Right renal pelvis (tissue), 4 donors: ENCODE results near the gene NACC1. TPM values are rescaled to one million over a fixed set of nuclear protein-coding genes. Genes with fewer than 3 reads are reported as not detected.
"Not testable (repeated sequence)": the region's sequence is repeated elsewhere in the genome, so short reads cannot be mapped to it uniquely, and the experiment has no call there.

Source experiments
- DNase-seq, 4 donors: peaks; one replicate each; pipeline ENCODE4 v3.0.0-alpha.2; 2013; ENCODE audit warnings: low read depth in 4 of 4, low spot score in 3 of 4, missing footprints in 1 of 4
- polyA plus RNA-seq, 4 donors: library from polyadenylated mRNA; unstranded; fragments of 120-200 nt; gene quantifications; one replicate each; pipeline ENCODE4 v1.2.1, GENCODE V29; 2013; ENCODE audit not compliant: insufficient read length in 4 of 4

The NACC1 gene
- polyA plus RNA-seq, 4 donors: 23.5 to 34.5 (median 23.8) TPM

- no peak for DNase-seq
Observed at GRCh38 chr19:13160557-13160956, 42.5 kb downstream of the NACC1 start.

DNA sequence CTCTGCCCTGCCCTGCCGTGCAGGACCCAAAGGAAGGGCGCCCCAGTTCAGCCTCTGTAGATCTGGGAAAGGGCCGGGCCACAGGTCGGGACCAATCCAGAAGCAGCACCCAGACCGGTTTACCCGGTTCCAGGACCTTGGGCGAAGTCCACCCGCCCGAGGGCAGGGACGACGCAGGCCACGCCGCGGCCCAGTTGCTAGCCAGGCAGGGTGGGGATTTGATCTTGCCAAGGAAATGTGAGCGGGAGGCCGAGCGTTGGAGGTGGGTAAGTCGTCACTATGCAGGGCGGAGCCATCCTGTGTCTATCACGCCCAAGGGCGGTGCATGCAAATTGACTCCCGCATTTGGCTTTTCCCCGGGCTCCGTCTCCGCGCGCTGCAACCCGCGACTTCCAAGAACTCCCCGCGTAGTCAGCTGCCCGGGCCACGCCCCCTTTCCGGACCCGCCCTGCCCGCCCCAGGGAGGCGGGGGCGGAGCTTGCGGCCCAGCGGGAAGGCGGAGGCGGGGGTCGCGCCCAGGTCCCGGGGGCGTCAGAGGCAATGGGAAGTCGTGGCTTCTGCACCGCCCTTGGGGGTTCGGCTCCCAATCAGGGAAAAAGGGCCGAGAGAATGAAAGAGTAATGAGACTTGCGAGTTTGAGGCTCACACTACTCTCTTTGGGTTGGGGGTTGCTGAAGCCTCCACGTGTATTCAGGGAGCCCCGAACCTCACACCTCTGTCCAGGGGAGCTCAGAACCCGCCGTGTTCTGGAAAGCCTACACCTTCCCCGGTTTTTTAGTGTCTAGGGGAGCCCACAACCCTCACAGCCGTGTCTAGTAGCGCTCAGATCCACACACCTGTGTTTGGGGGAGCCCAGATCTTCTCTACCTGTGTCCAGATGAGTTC is 44.9 kb downstream of the NACC1 start:
- peak; percentile 88 to 95 (median 93) for DNase-seq

DNA sequence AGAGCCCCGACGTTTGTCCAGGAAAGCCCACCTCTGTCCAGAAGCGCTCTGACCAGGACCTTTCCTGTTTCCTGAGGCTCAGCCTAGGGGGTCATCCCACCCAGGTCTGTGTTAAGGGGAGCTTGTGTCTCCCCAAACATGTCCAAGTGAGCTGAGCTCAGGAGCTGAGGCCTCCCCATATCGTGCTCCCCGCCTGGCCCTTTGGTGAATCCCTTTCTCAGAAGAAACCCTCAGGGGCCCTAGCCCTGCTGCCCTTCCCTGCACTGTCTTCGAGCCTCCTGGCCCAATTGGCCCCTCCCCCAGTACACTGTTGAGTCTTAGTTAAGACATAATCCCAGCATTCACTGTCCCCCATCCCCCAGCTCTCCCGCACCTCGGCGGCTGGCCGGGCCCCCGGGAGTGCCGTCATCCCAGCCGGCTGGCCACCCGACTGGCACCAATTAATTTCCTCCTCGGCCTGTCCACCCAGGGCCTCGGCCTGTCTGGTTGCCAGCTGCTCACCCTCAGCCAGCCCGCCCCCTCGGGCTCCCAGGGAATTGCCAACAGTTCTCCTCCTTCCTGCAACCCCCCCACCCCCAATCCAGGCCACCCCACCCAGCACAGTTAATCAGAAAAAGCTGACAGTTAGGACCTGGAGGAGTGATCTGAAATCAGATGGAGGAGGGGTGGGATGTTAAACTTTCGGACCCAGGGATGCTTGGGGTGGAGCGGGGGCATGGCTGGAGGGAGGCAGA is 45.7 kb downstream of the NACC1 start:
- DNase-seq: peak in 3 of 4 donors; percentile 56 to 76 (median 64)

- peak in 3 of 4 donors; percentile 71 to 79 (median 77) for DNase-seq
Observed at GRCh38 chr19:13164343-13165161, 46.5 kb downstream of the NACC1 start.

DNA sequence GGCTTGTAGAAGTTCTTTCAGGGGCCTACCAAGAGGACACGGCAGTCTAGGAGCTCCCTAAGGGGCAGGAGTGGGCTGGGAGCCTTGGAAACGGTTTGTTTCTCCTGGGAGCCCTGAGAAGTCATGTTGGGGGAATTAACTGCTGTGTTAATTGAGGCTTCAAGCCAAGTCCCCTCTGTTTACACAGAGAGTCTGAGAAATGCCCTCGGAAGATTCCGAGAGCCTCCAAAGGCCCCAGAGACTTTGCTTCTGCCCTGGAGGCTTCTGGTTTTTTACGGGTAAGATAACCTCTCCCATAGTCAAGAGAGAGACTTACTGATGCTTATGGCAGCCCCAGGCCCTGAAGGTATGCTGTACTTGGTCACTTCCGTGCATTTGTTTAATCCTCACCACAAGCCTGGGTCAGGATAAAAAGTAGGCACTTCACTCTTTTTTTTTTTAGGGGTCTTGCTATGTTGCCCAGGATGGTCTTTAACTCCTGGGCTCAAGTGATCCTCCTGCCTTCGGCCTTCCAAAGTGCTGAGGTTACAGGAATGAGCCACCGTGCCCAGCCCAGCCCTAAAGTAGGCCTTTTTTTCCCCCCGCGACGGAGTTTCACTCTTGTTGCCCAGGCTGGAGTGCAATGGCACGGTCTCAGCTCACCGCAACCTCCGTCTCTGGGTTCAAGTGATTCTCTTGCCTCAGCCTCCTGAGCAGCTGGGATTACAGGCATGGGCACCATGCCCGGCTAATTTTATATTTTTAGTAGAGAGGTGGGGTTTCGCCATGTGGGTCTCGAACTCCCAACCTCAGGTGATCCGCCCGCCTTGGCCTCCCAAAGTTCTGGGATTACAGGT is 47.3 kb downstream of the NACC1 start:
- DNase-seq: no peak

GRCh38 chr19:13166151-13166550 is 48.1 kb downstream of the NACC1 start:
- not testable (repeated sequence) for DNase-seq

GRCh38 chr19:13169769-13170168 is 51.7 kb downstream of the NACC1 start:
- DNase-seq: no peak

DNA sequence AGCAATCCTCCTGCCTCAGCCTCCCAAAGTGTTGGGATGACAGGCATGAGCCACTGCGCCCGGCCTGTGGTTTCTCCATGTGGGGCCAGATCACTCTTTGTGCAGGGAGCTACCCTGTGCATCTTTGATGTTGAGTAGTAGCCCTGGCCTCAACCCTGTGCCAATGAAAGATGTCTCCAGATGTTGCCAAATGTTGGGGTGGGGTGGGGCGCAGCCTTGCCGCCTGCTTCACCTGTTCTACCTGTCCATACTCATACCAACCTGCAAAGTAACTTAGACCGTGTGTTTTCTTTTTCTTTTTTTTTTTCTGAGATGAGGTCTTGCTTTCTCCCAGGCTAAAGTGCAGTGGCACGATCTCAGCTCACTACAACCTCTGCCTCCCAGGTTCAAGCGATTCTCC is 53.1 kb downstream of the NACC1 start:
- DNase-seq: no peak

DNA sequence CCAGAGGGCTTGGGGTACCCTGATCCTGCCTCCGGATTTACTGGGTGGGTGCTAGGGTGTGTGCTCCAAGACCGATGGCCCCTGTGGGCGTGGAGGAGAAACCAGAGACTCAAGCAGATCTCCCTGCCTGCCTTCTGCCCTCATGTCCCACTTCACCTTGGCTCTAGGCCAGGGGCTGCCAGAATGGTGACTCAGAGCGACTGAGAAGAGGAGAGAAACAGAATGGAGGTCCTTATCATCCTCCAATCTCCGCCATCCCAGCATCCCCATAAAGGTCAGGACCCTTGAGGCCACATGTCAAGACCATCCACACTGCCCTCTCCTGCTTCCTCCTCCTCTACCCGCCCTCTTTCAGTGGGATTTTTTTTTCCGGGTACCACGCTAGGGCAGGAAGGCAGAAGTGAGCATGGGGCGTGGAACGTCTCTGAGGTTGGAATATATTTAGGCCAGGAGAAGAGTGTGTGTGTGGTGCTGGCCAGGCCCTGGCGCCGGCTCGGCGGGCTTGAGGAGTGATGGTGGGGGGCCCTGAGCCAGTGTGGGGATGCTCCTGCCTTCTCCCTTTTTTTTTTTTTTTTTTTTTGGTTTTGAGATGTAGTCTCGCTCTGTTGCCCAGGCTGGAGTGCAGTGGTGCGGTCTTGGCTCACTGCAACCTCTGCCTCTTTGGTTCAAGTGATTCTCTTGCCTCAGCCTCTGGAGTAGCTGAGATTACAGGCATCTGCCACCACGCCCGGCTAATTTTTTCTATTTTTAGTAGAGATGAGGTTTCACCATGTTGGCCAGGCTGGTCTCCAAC is 54.5 kb downstream of the NACC1 start:
- no peak for DNase-seq

DNA sequence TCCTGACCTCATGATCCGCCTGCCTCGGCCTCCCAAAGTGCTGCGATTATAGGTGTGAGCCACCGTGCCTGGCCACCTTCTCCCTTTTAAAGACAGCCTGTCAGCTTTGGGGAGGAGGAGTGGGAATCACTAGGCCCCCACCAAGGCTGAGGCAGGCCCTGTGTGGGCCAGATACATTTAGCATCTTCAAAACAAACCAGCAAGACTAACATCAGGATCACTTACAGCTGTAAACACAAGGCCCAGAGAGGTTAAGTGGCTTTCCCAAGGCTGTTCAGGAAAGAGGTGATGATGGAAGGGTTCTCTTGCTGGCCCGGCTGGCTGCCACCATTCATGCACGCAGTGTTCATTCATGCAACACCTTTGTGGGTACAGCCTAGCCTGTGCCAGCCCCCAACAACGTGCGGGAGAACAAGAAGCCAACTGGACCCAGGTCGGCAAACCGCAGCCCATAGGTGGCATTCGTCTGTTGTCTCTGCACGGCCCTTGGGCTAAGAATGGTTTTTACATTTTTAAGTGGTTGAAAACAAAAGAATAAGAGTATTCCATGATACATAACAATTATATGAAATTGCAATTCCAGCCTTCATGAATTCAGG is 55.2 kb downstream of the NACC1 start:
- no peak for DNase-seq

DNA sequence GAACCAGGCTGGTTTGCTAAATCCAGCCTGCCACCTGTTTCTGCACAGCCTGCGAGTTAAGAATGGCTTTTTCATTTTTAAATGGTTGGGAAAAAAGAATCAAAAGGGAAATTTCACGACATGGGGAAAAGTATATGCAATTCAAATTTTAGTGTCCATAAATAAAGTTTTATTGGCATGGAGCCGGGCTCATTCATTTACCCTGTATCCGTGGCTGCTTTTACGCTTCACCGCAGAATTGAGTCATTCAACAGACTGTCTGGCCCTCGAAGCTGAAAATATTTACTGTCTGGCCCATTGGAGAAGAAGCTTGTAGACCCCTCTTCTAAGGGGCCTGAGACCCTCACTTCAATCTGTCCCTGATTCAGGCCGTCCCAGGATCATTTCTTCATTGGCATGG is 58.3 kb downstream of the NACC1 start:
- DNase-seq: no peak

DNA sequence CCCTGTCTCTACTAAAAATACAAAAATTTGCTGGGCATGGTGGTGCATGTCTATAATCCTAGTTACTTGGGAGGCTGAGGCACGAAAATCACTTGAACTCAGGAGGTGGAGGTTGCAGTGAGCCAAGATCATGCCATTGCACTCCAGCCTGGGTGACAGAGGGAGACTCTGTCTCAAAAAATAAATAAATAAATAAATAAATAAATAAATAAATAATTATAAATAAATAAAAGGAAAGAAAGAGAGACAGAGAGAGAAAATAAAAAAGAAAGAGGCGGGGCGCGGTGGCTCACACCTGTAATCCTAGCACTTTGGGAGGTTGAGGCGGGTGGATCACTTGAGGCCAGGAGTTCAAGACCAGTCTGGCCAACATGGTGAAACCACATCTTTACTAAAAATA is 59.5 kb downstream of the NACC1 start:
- not testable (repeated sequence) for DNase-seq

GRCh38 chr19:13178291-13178690 is 60.2 kb downstream of the NACC1 start:
- DNase-seq: not testable (repeated sequence)

GRCh38 chr19:13181747-13182388 is 63.8 kb downstream of the NACC1 start:
- DNase-seq: peak in 1 of 4 donors; percentile 29

DNA sequence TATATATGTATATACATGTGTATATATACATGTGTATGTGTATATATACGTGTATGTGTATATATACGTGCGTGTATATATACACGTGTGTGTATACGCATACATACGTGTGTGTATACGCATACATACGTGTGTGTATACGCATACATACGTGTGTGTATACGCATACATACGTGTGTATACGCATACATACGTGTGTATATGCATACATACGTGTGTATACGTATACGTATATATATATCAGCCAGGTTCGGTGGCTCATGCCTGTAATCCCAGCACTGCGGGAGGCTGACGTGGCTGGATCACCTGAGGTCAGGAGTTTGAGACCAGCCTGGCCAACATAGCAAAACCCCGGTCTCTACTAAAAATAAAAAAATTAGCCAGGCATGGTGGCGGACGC is 66.9 kb downstream of the NACC1 start:
- not testable (repeated sequence) for DNase-seq

DNA sequence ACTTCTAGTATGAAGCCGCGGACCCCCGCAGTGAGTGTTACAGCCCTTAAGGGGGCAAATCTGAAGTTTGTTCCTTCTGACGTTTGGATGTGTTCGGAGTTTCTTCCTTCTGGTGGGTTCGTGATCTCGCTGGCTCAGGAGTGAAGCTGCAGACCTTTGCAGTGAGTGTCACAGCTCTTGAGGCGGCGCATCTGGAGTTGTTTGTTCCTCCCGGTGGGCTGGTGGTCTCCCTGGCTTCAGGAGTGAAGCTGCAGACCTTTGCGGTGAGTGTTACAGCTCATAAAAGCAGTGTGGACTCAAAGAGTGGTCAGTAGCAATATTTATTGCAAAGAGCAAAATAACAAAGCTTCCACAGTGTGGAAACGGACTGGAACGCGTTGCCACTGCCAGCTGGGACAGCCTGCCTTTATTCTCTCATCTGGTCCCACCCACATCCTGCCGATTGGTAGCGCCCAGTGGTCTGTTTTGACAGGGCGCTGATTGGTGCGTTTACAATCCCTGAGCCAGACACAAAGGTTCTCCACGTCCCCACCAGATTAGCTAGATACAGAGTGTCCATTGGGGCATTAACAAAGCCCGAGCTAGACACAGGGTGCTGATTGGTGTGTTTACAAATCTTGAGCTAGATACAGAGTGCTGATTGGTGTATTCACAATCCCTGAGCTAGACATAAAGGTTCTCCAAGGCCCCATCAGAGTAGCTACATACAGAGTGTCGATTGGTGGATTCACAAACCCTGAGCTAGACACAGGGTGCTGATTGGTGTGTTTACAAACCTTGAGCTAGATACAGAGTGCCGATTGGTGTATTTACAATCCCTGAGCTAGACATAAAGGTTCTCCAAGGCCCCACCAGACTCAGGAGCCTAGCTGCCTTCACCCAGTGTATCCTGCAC is 67.9 kb downstream of the NACC1 start:
- not testable (repeated sequence) for DNase-seq

DNA sequence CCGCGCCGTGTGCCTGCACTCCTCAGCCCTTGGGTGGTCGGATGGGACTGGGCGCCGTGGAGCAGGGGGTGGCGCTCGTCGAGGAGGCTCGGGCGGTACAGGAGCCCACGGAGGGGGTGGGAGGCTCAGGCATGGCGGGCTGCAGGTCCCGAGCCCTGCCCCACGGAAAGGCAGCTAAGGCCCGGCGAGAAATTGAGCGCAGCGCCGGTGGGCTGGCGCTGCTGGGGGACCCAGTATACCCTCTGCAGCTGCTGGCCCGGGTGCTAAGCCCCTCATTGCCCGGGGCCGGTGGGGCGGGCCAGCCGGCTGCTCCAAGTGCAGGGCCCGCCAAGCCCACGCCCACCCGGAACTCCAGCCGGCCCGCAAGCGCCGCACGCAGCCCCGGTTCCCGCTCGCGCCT is 68.6 kb downstream of the NACC1 start:
- DNase-seq: not testable (repeated sequence)
